ENCODE data around the gene PYGL.
"Not testable (repeated sequence)": the region's sequence is repeated elsewhere in the genome, so short reads cannot be mapped to it uniquely, and the experiment has no call there.

PYGL gene

GRCh38 chr14:50954811-50955372, 10.6 kb upstream of the PYGL start:
- no peak for DNase-seq

GRCh38 chr14:50953502-50953901, 9.2 kb upstream of the PYGL start:
- DNase-seq: no peak

DNA sequence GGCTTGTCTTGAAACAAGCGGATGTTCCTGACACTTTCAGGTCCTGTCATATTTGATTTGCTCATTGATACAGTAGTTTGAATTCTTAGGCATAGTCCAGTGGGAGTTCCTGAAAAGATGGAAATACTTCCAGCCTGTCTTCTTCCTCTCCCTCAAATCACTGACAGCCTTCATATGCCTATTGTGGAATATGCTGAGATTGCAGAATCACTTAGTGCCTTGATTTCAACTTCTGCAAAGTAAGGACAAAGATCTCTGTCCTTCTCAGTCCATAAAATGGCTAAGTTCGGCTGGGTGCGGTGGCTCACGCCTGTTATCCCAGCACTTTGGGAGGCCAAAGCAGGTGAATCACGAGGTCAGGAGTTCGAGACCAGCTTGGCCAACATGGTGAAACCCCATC, 6.7 kb upstream of the PYGL start:
- no peak for DNase-seq

GRCh38 chr14:50948205-50948604, 3.9 kb upstream of the PYGL start:
- no peak for DNase-seq

DNA sequence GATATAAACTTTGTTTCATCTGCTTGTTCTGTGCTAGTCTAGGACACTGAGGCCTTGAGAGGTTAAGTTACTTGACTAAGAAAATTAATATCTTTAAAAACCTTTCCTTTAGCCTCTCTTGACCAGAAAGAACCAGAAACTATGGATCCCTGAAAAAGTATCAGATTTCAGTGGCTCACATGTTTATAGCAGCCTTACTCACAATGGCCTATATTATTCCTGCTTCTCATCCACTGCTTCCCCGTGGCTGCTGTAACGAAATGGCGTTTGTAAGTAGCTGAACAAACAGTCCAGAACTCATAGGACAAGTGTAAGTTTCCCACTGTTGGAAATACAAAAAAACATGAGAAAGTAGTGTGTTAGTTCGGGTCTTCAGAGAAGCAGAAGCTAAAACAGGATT, 3.2 kb upstream of the PYGL start:
- DNase-seq: no peak

DNA sequence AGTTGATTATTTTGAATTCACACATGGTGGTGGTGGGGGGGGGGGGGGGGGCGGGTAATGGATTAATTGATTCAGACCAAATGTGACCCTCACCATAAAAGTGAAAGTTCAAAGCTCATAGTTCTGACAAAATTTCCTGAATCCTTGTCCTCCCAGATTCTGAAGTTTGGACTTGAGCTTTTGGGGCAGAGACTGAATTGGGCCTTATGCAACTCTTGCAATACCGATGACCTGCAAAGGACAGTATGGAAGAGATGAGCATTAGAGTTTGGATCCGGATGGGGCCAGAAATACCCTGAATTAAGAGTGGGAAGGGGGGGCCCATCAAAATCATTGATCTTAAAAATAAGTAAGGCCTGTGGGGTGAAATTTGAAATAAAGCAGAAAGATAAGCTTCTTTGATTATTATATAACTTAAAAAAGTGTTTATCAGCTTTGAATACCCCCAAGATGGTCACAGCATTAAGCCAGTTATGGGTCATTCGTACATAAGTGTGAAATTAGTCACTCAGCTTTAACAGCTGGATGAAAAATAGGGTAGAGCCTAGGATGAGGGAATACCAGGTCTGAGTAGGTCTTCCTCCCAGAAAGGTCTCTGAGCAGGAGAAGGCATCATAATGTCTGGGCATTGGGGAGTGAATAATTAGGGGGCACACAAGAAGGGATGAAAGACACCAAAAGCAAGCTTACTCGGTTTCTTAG, 2.1 kb upstream of the PYGL start:
- no peak for DNase-seq

GRCh38 chr14:50944647-50945413, 547 bp upstream of the PYGL start:
- no peak for DNase-seq

DNA sequence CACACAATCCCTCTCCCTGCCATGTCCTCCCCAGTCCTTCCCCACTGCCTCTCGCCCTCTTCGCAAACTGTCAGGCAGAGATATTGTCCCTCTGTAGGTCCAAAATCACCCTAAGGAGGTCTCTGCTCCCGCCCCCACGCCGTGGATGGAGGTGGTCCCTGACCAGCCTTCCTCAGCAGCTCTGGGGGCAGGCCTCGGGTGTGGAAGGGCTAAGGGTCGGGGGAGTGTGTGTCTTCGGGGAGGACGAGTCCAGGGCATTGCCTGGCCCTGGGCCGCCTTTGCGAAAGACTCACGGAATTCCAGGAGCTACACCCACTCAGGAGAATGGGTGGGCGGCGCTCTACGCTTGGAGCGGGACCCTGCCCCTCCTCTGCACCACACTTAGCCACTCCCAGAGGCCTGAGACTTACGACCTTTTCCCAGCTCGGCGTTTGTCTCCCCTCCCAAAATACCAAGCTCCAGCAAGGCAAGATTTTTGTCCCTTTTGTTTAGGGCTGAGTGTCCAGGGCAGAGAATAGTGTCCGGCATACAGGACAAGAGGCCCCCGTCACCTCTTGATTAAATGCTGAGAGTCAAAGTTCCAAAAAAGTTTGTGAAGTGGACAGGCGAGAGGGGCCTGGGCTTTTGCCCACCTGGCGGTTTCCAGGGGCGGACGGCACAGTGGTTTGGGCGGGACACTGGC, 881 bp downstream of the PYGL start:
- DNase-seq: no peak

DNA sequence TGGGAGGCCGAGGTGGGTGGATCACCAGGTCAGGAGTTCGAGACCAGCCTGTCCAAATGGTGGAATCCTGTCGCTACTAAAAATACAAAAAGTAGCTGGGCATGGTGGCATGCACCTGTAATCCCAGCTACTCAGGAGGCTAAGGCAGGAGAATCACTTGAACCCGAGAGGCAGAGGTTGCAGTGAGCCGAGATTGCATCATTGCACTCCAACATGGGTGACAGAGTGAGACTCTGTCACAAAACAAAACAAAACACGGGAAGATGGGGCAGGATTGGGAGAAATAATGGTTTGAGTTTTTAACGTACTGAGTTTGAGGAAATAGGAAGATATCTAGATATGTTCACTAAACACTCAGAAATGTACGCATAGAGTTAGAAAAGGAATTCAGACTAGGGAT, 2.6 kb downstream of the PYGL start:
- DNase-seq: not testable (repeated sequence)

GRCh38 chr14:50941151-50941550, 3.1 kb downstream of the PYGL start:
- no peak for DNase-seq

- no peak for DNase-seq
These were observed 6.5 kb downstream of the PYGL start for GRCh38 chr14:50937800-50938199.

- no peak for DNase-seq
These were observed 7.0 kb downstream of the PYGL start for GRCh38 chr14:50937325-50937724.

- DNase-seq: no peak
These were observed 7.4 kb downstream of the PYGL start for GRCh38 chr14:50936882-50937281.

GRCh38 chr14:50936016-50936340, 8.3 kb downstream of the PYGL start:
- no peak for DNase-seq

DNA sequence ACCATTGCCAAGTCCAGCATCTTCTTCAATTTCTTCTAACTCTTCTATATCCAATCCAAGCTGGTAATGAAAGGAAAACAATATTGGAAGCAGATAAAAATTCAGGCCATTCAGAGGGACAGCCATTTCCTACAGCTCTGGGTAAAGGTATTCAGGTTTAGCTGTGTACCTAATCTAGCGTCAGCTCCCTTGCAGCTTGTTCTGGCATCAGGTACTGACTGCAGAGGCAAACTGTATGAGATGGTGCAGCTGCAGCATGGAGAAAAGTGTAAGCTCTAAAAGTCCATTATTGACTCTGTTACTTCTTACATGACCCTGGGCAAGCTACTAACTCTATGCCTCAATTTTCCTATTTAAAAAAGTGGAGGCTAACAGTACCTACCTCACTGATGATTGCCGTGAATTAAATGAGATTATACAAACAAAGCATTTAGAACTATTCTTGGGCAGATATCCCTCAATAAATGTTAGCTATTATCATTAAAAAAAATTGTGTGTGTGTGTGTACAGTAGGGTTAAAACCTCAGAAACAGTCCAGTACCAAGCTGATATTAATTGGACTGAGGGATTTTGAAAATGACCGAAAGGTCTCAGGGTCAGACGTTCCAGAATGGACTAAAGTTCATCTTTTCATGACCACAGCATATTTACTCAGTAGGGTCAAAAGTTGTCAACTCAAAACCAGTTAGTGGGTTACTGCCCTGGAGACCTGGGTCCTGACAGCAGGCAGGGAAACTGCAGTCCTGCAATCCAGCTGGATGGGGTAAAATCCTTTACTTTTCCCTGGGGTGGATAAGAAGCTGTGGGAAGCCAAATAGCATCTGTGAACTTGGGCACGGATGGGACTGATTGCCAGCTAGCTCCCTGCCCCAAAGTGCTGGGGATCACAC, 8.9 kb downstream of the PYGL start:
- no peak for DNase-seq

- no peak for DNase-seq
These were observed 11.4 kb downstream of the PYGL start for GRCh38 chr14:50932592-50933495.

GRCh38 chr14:50932156-50932555, 12.1 kb downstream of the PYGL start:
- DNase-seq: no peak

DNA sequence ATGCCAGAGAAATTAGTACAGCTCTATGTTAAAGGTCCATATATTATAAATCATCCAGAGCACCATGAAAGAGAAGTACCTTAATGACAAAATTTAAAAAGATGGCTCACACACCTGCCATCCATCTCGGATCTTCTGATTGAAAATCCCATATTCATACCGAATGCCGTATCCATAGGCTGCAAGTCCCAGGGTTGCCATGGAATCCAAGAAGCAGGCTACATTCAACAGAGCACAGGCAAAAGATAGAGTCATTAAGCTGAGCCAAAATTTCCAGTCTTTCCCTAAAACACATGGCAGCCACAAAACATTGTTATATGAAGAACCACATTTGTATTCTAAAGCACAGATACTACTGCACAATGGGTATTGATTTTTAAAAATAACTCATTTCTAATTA, 12.7 kb downstream of the PYGL start:
- DNase-seq: no peak

GRCh38 chr14:50929506-50929905, 14.8 kb downstream of the PYGL start:
- no peak for DNase-seq

GRCh38 chr14:50928002-50928635, 16.2 kb downstream of the PYGL start:
- DNase-seq: no peak

DNA sequence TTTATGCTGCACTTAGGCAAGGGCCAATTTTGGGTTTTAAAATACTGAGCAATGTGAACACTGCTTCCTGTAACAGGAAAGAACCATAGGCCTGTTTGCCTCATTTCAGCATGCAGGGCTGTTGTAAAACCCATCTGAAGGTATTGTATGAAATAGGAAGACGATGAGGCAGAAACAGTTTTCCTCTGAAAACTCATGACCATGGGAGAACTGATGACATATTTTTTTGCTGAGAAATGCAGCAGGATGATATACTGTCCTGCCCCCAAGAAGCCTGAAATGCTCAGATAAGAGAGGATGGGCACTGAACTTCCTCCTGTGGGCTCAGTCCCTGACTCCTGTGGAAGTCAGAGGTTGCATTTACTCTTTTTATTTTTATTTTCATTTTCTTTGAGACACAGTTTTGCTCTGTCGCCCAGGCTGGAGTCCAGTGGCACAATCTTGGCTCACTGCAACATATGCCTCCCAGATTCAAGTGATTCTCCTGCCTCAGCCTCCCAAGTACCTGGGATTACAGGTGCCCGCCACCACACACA, 17.4 kb downstream of the PYGL start:
- DNase-seq: no peak

All from CD4-positive, alpha-beta T cell treated with Interleukin-6 for 4 hours (primary cell).